Endothelial cell of umbilical vein (primary cell): Measurements from ENCODE around the gene KRTAP4-11. TPM values are rescaled to one million over a fixed set of nuclear protein-coding genes. Genes with fewer than 3 reads are reported as not detected.

Experiments used
- BruUV-seq: library from RNA; stranded (reverse); fragments of 400-500 nt; replicated peaks from 2 replicates; lab custom pipeline; 2021; lab: Mats Ljungman, UMichigan
- CTCF ChIA-PET: fragments of 300-600, 350-600 bp; sonication (Branson Sonifier 250); formaldehyde crosslinking; loops from one replicate; lab custom pipeline; 2021; ENCODE audit warnings: antibody characterized with exemption, inconsistent platforms; lab: Charles Lee
- POLR2A ChIA-PET: fragments of 300-600, 350-600 bp; sonication (Branson Sonifier 250); formaldehyde crosslinking; loops from one replicate; lab custom pipeline; 2021; ENCODE audit warnings: antibody characterized with exemption, inconsistent platforms; lab: Charles Lee
- DNase-seq: peaks from one replicate; pipeline ENCODE4 v3.0.0-alpha.2; 2011; ENCODE audit warnings: low read depth, low spot score
- FAIRE-seq: peaks from 2 replicates; lab custom pipeline; 2011; peaks lifted over from hg19 to GRCh38; lab: Jason Lieb, UNC
- H2AFZ ChIP-seq: 2 replicates; pipeline ENCODE4 v1.6.0; 2012; ENCODE audit warnings: low read depth, low read length, control low read depth, inconsistent platforms
- H3K27ac ChIP-seq: 2 replicates; pipeline ENCODE4 v1.5.1; 2011; ENCODE audit warnings: low read depth, mild to moderate bottlenecking, control low read depth, low read length, moderate library complexity; ENCODE audit not compliant: insufficient read depth
- H3K27me3 ChIP-seq, 2 experiments: 2 replicates each; pipeline versions ENCODE4 v1.6.0 to v1.6.1; 2011; ENCODE audit warnings: low read length in 2 of 2, mixed read lengths in 1 of 2; ENCODE audit not compliant: control insufficient read depth in 2 of 2, insufficient read depth in 2 of 2
- H3K36me3 ChIP-seq, 2 experiments: 2 replicates in 1 of 2; 3 replicates in 1 of 2; pipeline ENCODE4 v1.5.1; 2011; ENCODE audit warnings: low read length in 2 of 2, mild to moderate bottlenecking in 1 of 2, moderate library complexity in 1 of 2; ENCODE audit not compliant: control insufficient read depth in 2 of 2, insufficient read depth in 2 of 2; ENCODE audit errors: extremely low read depth in 1 of 2
- H3K4me1 ChIP-seq: 3 replicates; pipeline ENCODE4 v1.5.1; 2011; ENCODE audit warnings: mild to moderate bottlenecking, low read length; ENCODE audit not compliant: control insufficient read depth, insufficient read depth; ENCODE audit errors: extremely low read depth
- H3K4me2 ChIP-seq: 2 replicates; pipeline ENCODE4 v1.6.1; 2011; ENCODE audit warnings: low read length, control low read depth, mixed read lengths; ENCODE audit not compliant: insufficient read depth
- H3K4me3 ChIP-seq, 3 experiments: fragments of 200-600 bp in 1 of 3; sonication (generic), shearing (Covaris generic) in 1 of 3; replicated peaks in 1 of 3; 2 replicates each; pipeline ENCODE4 v1.5.1; 2011 to 2016; ENCODE audit warnings: control low read depth in 3 of 3, low read length in 3 of 3, mild to moderate bottlenecking in 2 of 3, inconsistent platforms in 1 of 3, low read depth in 1 of 3, moderate library complexity in 1 of 3; ENCODE audit not compliant: insufficient read depth in 1 of 3
- H3K79me2 ChIP-seq: 2 replicates; pipeline ENCODE4 v1.6.0; 2012; ENCODE audit warnings: low read length, inconsistent platforms; ENCODE audit not compliant: control insufficient read depth, insufficient read depth
- H3K9ac ChIP-seq: replicated peaks from 2 replicates; pipeline ENCODE3; 2011; ENCODE audit warnings: low read length, control low read depth; ENCODE audit not compliant: insufficient read depth; ENCODE audit errors: extremely low read depth
- H3K9me1 ChIP-seq: replicated peaks from 3 replicates; pipeline ENCODE4 v1.6.0; 2011; ENCODE audit warnings: mild to moderate bottlenecking, low read length; ENCODE audit not compliant: control insufficient read depth, insufficient read depth; ENCODE audit errors: extremely low read depth
- H3K9me3 ChIP-seq: replicated peaks from 2 replicates; pipeline ENCODE4 v1.5.1; 2012; ENCODE audit warnings: low read length, inconsistent platforms; ENCODE audit not compliant: control insufficient read depth, insufficient read depth
- H4K20me1 ChIP-seq: replicated peaks from 2 replicates; pipeline ENCODE3; 2011; ENCODE audit warnings: mild to moderate bottlenecking, low read length; ENCODE audit not compliant: control insufficient read depth, insufficient read depth; ENCODE audit errors: extremely low read depth
- EZH2 ChIP-seq: IDR thresholded peaks from 2 replicates; pipeline ENCODE4 v1.6.1; 2012; ENCODE audit warnings: borderline replicate concordance, low read depth, mild to moderate bottlenecking, moderate library complexity, low read length, inconsistent platforms; ENCODE audit not compliant: severe bottlenecking
- FOS ChIP-seq: IDR thresholded peaks from 2 replicates; pipeline ENCODE4 v1.6.1; 2011; ENCODE audit warnings: mild to moderate bottlenecking, low read length, moderate library complexity, borderline replicate concordance; ENCODE audit not compliant: insufficient read depth
- GATA2 ChIP-seq: IDR thresholded peaks from 2 replicates; pipeline ENCODE4 v1.7.0; 2011; ENCODE audit warnings: low read depth, mild to moderate bottlenecking, moderate library complexity, mixed read lengths, low read length; ENCODE audit not compliant: insufficient read length, insufficient read depth
- JUN ChIP-seq: IDR thresholded peaks from 2 replicates; pipeline ENCODE4 v1.6.1; 2011; ENCODE audit warnings: borderline replicate concordance, low read depth; ENCODE audit not compliant: insufficient read length, insufficient read depth
- MYC ChIP-seq: IDR thresholded peaks from one replicate; pipeline ENCODE4 v1.6.1; 2011; ENCODE audit warnings: mild to moderate bottlenecking, low read depth, low read length
- POLR2A ChIP-seq: IDR thresholded peaks from 2 replicates; pipeline ENCODE4 v1.6.1; 2012; ENCODE audit warnings: low read depth, mild to moderate bottlenecking, control low read depth, low read length
- POLR2AphosphoS5 ChIP-seq: IDR thresholded peaks from 2 replicates; pipeline ENCODE4 v1.6.1; 2012; ENCODE audit warnings: low read depth, mild to moderate bottlenecking, control low read depth, low read length, moderate library complexity; ENCODE audit not compliant: insufficient read depth
- dilution Hi-C: fragments of 300-500 bp; cut with MboI; formaldehyde crosslinking; loops from one replicate; pipeline ENCODE4 v1.15.0; 2019; ENCODE audit warnings: low sequenced_read_pairs; ENCODE audit not compliant: extremely low pct_ligation_motif_present
- intact Hi-C: fragments of 100-400 bp; cut with micrococcal nuclease; formaldehyde crosslinking; loops from one replicate; pipeline ENCODE4 v1.10.0; 2022
- polyA plus RNA-seq, 4 experiments: library from polyadenylated mRNA; depleted of rRNA in 3 of 4; stranded (reverse) in 3 of 4; unstranded in 1 of 4; fragments of >200 nt; gene quantifications; 2 replicates each; pipeline versions ENCODE4 v1.2.1 to v1.2.3, GENCODE V29; 2011 to 2012; ENCODE audit warnings: missing spikeins in 1 of 4
- total RNA-seq: library from RNA; stranded (reverse); gene quantifications from 2 replicates; pipeline ENCODE4 v1.2.3, GENCODE V29; 2021
- TF ChIP-seq, protein P1 (sequence below), 2 donors: IDR thresholded peaks; 1 replicate in 1 of 2; 2 replicates in 1 of 2; pipeline ENCODE4 v1.5.1; 2011; ENCODE audit warnings: low read length in 2 of 2, mild to moderate bottlenecking in 2 of 2, moderate library complexity in 2 of 2, control low read depth in 1 of 2, inconsistent platforms in 1 of 2, low read depth in 1 of 2; ENCODE audit not compliant: insufficient read depth in 1 of 2; ENCODE audit errors: extremely low read depth in 1 of 2
- TF ChIP-seq, protein P2 (sequence below): IDR thresholded peaks from 2 replicates; pipeline ENCODE4 v1.6.1; 2011; ENCODE audit not compliant: insufficient read depth, insufficient read length

KRTAP4-11 gene
- total and polyA plus RNA-seq, 2 donors (not counting 3 experiments of a cell fraction or from before 2014, with no cell fraction given): not detected

DNA sequence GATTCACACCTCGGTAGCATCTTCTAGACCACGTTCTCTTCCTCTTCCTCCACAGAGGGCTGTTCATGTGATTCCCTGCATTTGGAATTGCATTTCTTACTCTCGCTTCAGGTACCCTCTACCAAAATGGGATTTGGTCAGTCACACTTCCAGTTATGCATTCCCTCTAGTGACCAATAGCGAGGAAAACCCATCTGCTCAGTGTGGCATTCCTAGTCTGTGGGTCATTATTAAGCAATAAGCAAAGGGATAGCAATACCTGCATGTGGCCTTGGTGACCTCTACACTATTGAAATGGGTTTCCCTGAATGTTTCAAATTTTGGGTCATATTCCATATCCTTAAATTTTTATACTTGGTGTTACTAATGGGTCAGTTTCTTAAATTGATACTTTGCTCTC, 31.9 kb upstream of the KRTAP4-11 start:
- no peak overlapping the region for H3K27ac ChIP-seq
- DNase-seq: no peak
- no peak overlapping the region for H3K4me3 ChIP-seq
- no peaks in the 10 kb centered on the region for H3K9me1 ChIP-seq
- H2AFZ ChIP-seq: no peak overlapping the region
- no TSS peak for BruUV-seq
- TF ChIP-seq, protein P1, sequence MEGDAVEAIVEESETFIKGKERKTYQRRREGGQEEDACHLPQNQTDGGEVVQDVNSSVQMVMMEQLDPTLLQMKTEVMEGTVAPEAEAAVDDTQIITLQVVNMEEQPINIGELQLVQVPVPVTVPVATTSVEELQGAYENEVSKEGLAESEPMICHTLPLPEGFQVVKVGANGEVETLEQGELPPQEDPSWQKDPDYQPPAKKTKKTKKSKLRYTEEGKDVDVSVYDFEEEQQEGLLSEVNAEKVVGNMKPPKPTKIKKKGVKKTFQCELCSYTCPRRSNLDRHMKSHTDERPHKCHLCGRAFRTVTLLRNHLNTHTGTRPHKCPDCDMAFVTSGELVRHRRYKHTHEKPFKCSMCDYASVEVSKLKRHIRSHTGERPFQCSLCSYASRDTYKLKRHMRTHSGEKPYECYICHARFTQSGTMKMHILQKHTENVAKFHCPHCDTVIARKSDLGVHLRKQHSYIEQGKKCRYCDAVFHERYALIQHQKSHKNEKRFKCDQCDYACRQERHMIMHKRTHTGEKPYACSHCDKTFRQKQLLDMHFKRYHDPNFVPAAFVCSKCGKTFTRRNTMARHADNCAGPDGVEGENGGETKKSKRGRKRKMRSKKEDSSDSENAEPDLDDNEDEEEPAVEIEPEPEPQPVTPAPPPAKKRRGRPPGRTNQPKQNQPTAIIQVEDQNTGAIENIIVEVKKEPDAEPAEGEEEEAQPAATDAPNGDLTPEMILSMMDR (IDR thresholded peaks at IDR 0.05; ENCODE audit: extremely low read depth in 1 of 2, insufficient read depth in 1 of 2, low read depth in 1 of 2, low read length in 2 of 2): no peak
- TF ChIP-seq POLR2AphosphoS5 (no peak), POLR2A (no peak), EZH2 (no peak), GATA2 (no peak)
- no peaks in the 10 kb centered on the region for H3K36me3 ChIP-seq
- no peaks in the 10 kb centered on the region for H4K20me1 ChIP-seq
- H3K79me2 ChIP-seq: no peaks in the 10 kb centered on the region
- no peak overlapping the region for H3K4me2 ChIP-seq
- no peaks in the 10 kb centered on the region for H3K27me3 ChIP-seq
- no peaks in the 10 kb centered on the region for H3K4me1 ChIP-seq
- intact Hi-C loops (no loop called here), dilution Hi-C loops (no loop called here)
- no peak overlapping the region for H3K9ac ChIP-seq
- FAIRE-seq: no peak
- no peaks in the 10 kb centered on the region for H3K9me3 ChIP-seq
- ChIA-PET CTCF (no interaction called here), POLR2A (no interaction called here)

GRCh38 chr17:41149652-41149985, 31.4 kb upstream of the KRTAP4-11 start, which contains the start of gene KRTAP4-5:
TSS of gene KRTAP4-5 (minus strand) at chr17:41149825. CDS start at chr17:41149767, 58 bp downstream.
- Histone ChIP-seq H3K79me2 (no peaks in the 10 kb centered on the region), H3K9ac (no peak within 1 kb of the TSS), H2AFZ (no peak within 1 kb of the TSS), H3K27ac (no peak within 1 kb of the TSS), H3K9me3 (no peaks in the 10 kb centered on the region), H3K4me3 (no peak within 1 kb of the TSS), H3K4me2 (no peak within 1 kb of the TSS), H3K9me1 (no peaks in the 10 kb centered on the region), H3K36me3 (no peaks in the 10 kb centered on the region), H4K20me1 (no peaks in the 10 kb centered on the region), H3K4me1 (no peaks in the 10 kb centered on the region), H3K27me3 (no peaks in the 10 kb centered on the region)
- DNase-seq (no peak), FAIRE-seq (no peak)
- ChIA-PET CTCF (no interaction called here), POLR2A (no interaction called here)
- TF ChIP-seq GATA2 (no peak), POLR2A (no peak), FOS (no peak), POLR2AphosphoS5 (no peak), EZH2 (no peak), MYC (no peak), JUN (no peak)
- TF ChIP-seq, protein P1 (IDR thresholded peaks at IDR 0.05; ENCODE audit: extremely low read depth in 1 of 2, insufficient read depth in 1 of 2, low read depth in 1 of 2, low read length in 2 of 2): no peak
- TF ChIP-seq, protein P2, sequence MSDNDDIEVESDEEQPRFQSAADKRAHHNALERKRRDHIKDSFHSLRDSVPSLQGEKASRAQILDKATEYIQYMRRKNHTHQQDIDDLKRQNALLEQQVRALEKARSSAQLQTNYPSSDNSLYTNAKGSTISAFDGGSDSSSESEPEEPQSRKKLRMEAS: no peak
- BruUV-seq: no TSS peak
- dilution Hi-C loops: no loop called here
- intact Hi-C loops: no loop called here
